ENCODE data around the gene SFXN3. TPM values are rescaled to one million over a fixed set of nuclear protein-coding genes. Genes with fewer than 3 reads are reported as not detected.

SFXN3 gene
- total RNA-seq, 3 donors from 2014 or later (not counting 1 experiment from before 2014, with no cell fraction given) = 59.7 to 74.5 (median 68.9) TPM

GRCh38 chr10:101073631-101074030 lies 42.6 kb downstream of the SFXN3 start:
- H3K4me1 Mint-ChIP-seq = no peaks in the 10 kb centered on the region
- H3K4me3 ChIP-seq (ENCODE audit: low read length) = no peak overlapping the region
- no peaks in the 10 kb centered on the region for H3K36me3 Mint-ChIP-seq
- intact Hi-C loops (cut with micrococcal nuclease) = no loop called here
- DNase-seq = no peak
- ATAC-seq = no peak
- WGBS (ENCODE audit: insufficient coverage) = 11% methylated on average over 4 of the region's 13 CpGs
- peaks cover 40 to 62% of the 10 kb centered on the region in 2 donors for H3K27me3 Mint-ChIP-seq (ENCODE audit: low read depth in 2 of 2)
- no peaks in the 10 kb centered on the region for H3K9me3 Mint-ChIP-seq
- no peak overlapping the region for H3K4me3 Mint-ChIP-seq
- no peak overlapping the region for H3K27ac ChIP-seq (ENCODE audit: low read length)
- no peak overlapping the region for H3K27ac Mint-ChIP-seq
- no peaks in the 10 kb centered on the region for H3K9me3 ChIP-seq (ENCODE audit: control insufficient read depth, insufficient read depth, low read length)
- H3K4me1 ChIP-seq (ENCODE audit: control insufficient read depth, insufficient read depth, low read length) = peaks cover 18% of the 10 kb centered on the region
- TF ChIP-seq CTCF (IDR thresholded peaks at IDR 0.05) = no peak
- peaks cover 7% of the 10 kb centered on the region for H3K27me3 ChIP-seq (ENCODE audit: control insufficient read depth, insufficient read depth, low read length)
- no peaks in the 10 kb centered on the region for H3K36me3 ChIP-seq (ENCODE audit: control insufficient read depth, insufficient read depth, low read length)

GRCh38 chr10:101075775-101076174 lies 44.7 kb downstream of the SFXN3 start:
- Mint-ChIP-seq H3K36me3 (no peaks in the 10 kb centered on the region), H3K27ac (no peak overlapping the region), H3K9me3 (no peaks in the 10 kb centered on the region), H3K27me3 (ENCODE audit: low read depth in 2 of 2) (peaks cover 42 to 79% of the 10 kb centered on the region in 2 donors), H3K4me3 (no peak overlapping the region), H3K4me1 (no peaks in the 10 kb centered on the region)
- DNase-seq (no peak), ATAC-seq (no peak)
- H3K36me3 ChIP-seq (ENCODE audit: control insufficient read depth, insufficient read depth, low read length) = no peaks in the 10 kb centered on the region
- H3K4me3 ChIP-seq (ENCODE audit: low read length) = no peak overlapping the region
- peaks cover 18% of the 10 kb centered on the region for H3K4me1 ChIP-seq (ENCODE audit: control insufficient read depth, insufficient read depth, low read length)
- no peaks in the 10 kb centered on the region for H3K9me3 ChIP-seq (ENCODE audit: control insufficient read depth, insufficient read depth, low read length)
- H3K27me3 ChIP-seq (ENCODE audit: control insufficient read depth, insufficient read depth, low read length) = peaks cover 7% of the 10 kb centered on the region
- TF ChIP-seq CTCF (IDR thresholded peaks at IDR 0.05) = no peak
- 17% methylated on average over 4 of the region's 4 CpGs for WGBS (ENCODE audit: insufficient coverage)
- intact Hi-C loops (cut with micrococcal nuclease) = no loop called here
- H3K27ac ChIP-seq (ENCODE audit: low read length) = no peak overlapping the region

- no peaks in the 10 kb centered on the region for H3K9me3 ChIP-seq (ENCODE audit: control insufficient read depth, insufficient read depth, low read length)
- ATAC-seq (no peak), DNase-seq (no peak)
- no peak overlapping the region for H3K27ac ChIP-seq (ENCODE audit: low read length)
- H3K27me3 Mint-ChIP-seq (ENCODE audit: low read depth in 2 of 2) = peaks cover 45 to 83% of the 10 kb centered on the region in 2 donors
- no peaks in the 10 kb centered on the region for H3K4me1 Mint-ChIP-seq
- no peaks in the 10 kb centered on the region for H3K36me3 ChIP-seq (ENCODE audit: control insufficient read depth, insufficient read depth, low read length)
- H3K27ac Mint-ChIP-seq = no peak overlapping the region
- H3K4me3 Mint-ChIP-seq = no peak overlapping the region
- H3K4me1 ChIP-seq (ENCODE audit: control insufficient read depth, insufficient read depth, low read length) = peaks cover 16% of the 10 kb centered on the region
- no peak for TF ChIP-seq CTCF (IDR thresholded peaks at IDR 0.05)
- peaks cover 7% of the 10 kb centered on the region for H3K27me3 ChIP-seq (ENCODE audit: control insufficient read depth, insufficient read depth, low read length)
- H3K9me3 Mint-ChIP-seq = no peaks in the 10 kb centered on the region
- H3K4me3 ChIP-seq (ENCODE audit: low read length) = no peak overlapping the region
- intact Hi-C loops (cut with micrococcal nuclease) = no loop called here
- H3K36me3 Mint-ChIP-seq = no peaks in the 10 kb centered on the region
- 77% methylated on average over 4 of the region's 5 CpGs for WGBS (ENCODE audit: insufficient coverage)
Observed at GRCh38 chr10:101076630-101077029, 45.6 kb downstream of the SFXN3 start.

GRCh38 chr10:101079874-101080273 lies 48.8 kb downstream of the SFXN3 start:
- WGBS (ENCODE audit: insufficient coverage) = 90% methylated on average over 1 of the region's 1 CpG
- no peak for TF ChIP-seq CTCF (IDR thresholded peaks at IDR 0.05)
- Mint-ChIP-seq H3K4me1 (no peaks in the 10 kb centered on the region), H3K9me3 (no peaks in the 10 kb centered on the region), H3K36me3 (no peaks in the 10 kb centered on the region), H3K4me3 (no peak overlapping the region), H3K27ac (no peak overlapping the region), H3K27me3 (ENCODE audit: low read depth in 2 of 2) (peaks cover 34 to 72% of the 10 kb centered on the region in 2 donors)
- DNase-seq = no peak
- no peak for ATAC-seq
- Histone ChIP-seq H3K27ac (ENCODE audit: low read length) (no peak overlapping the region), H3K36me3 (ENCODE audit: control insufficient read depth, insufficient read depth, low read length) (no peaks in the 10 kb centered on the region), H3K9me3 (ENCODE audit: control insufficient read depth, insufficient read depth, low read length) (no peaks in the 10 kb centered on the region), H3K4me1 (ENCODE audit: control insufficient read depth, insufficient read depth, low read length) (no peaks in the 10 kb centered on the region), H3K4me3 (ENCODE audit: low read length) (no peak overlapping the region), H3K27me3 (ENCODE audit: control insufficient read depth, insufficient read depth, low read length) (peaks cover 7% of the 10 kb centered on the region)
- intact Hi-C loops (cut with micrococcal nuclease) = no loop called here
